Caco-2 (cell line): ENCODE results near the gene PCDHA6. TPM values are rescaled to one million over a fixed set of nuclear protein-coding genes. Genes with fewer than 3 reads are reported as not detected.
"Not testable (repeated sequence)": the region's sequence is repeated elsewhere in the genome, so short reads cannot be mapped to it uniquely, and the experiment has no call there.

Experiments used
- BruUV-seq: library from RNA; stranded (reverse); fragments of 400-500 nt; replicated peaks from 2 replicates; lab custom pipeline; 2021; lab: Mats Ljungman, UMichigan
- CTCF ChIA-PET: fragments of 300-600 bp; sonication (Branson Sonifier 250); formaldehyde crosslinking; loops from one replicate; lab custom pipeline; 2022; ENCODE audit warnings: antibody characterized with exemption; lab: Charles Lee
- POLR2A ChIA-PET: fragments of 300-600 bp; sonication (Branson Sonifier 250); formaldehyde crosslinking; loops from one replicate; lab custom pipeline; 2022; ENCODE audit warnings: antibody characterized with exemption; lab: Charles Lee
- DNase-seq, 2 experiments: peaks; one replicate each; pipeline versions ENCODE4 v3.0.0 to v3.0.0-alpha.2; 2020 to 2022
- H3K27me3 ChIP-seq: replicated peaks from 2 replicates; pipeline ENCODE4 v1.6.0; 2011; ENCODE audit warnings: low read length; ENCODE audit not compliant: control insufficient read depth, insufficient read depth
- H3K36me3 ChIP-seq: 2 replicates; pipeline ENCODE4 v1.5.1; 2011; ENCODE audit warnings: low read length; ENCODE audit not compliant: control insufficient read depth, insufficient read depth
- H3K4me1 ChIP-seq: fragments of 250-450 bp; sonication (Bioruptor Pico); 2 replicates; pipeline ENCODE4 v1.5.1; 2020; ENCODE audit warnings: mild to moderate bottlenecking
- H3K4me3 ChIP-seq: 2 replicates; pipeline ENCODE4 v1.5.1; 2011; ENCODE audit warnings: low read depth, mild to moderate bottlenecking, control low read depth, low read length
- H3K9me3 ChIP-seq: fragments of 250-450 bp; sonication (Bioruptor Pico); 2 replicates; pipeline ENCODE4 v1.5.1; 2020; ENCODE audit warnings: mild to moderate bottlenecking, moderate library complexity
- H3K27ac Mint-ChIP-seq: one replicate; pipeline ENCODE4 v1.8.0; 2022; ENCODE audit warnings: mixed read lengths; ENCODE audit not compliant: unreplicated experiment
- H3K27me3 Mint-ChIP-seq: one replicate; pipeline ENCODE4 v1.8.0; 2022; ENCODE audit warnings: mixed read lengths; ENCODE audit not compliant: insufficient read depth, unreplicated experiment
- H3K36me3 Mint-ChIP-seq: one replicate; pipeline ENCODE4 v1.8.0; 2022; ENCODE audit warnings: mild to moderate bottlenecking, mixed read lengths; ENCODE audit not compliant: insufficient read depth, unreplicated experiment
- H3K4me1 Mint-ChIP-seq: one replicate; pipeline ENCODE4 v1.8.0; 2022; ENCODE audit warnings: low read depth, mixed read lengths; ENCODE audit not compliant: unreplicated experiment
- H3K4me3 Mint-ChIP-seq: one replicate; pipeline ENCODE4 v1.8.0; 2022; ENCODE audit warnings: mild to moderate bottlenecking, moderate library complexity, mixed read lengths; ENCODE audit not compliant: unreplicated experiment
- H3K9me3 Mint-ChIP-seq: one replicate; pipeline ENCODE4 v1.8.0; 2022; ENCODE audit warnings: mixed read lengths; ENCODE audit not compliant: unreplicated experiment
- intact Hi-C: fragments of 100-400 bp; cut with micrococcal nuclease; formaldehyde crosslinking; loops from one replicate; pipeline ENCODE4 v1.10.0; 2022; ENCODE audit not compliant: unreplicated experiment
- total RNA-seq: library from RNA; stranded (reverse); gene quantifications from 2 replicates; pipeline ENCODE4 v1.2.3, GENCODE V29; 2022
- TF ChIP-seq, protein P1 (sequence below), 2 experiments: fragments of 200-600 bp in 1 of 2; IDR thresholded peaks; 1 replicate in 1 of 2; 2 replicates in 1 of 2; pipeline versions ENCODE4 v1.5.1 to v1.8.0; 2011 to 2022; ENCODE audit warnings: antibody characterized with exemption in 1 of 2, control low read depth in 1 of 2, inconsistent platforms in 1 of 2, low read depth in 1 of 2, low read length in 1 of 2, mild to moderate bottlenecking in 1 of 2, moderate library complexity in 1 of 2; ENCODE audit not compliant: insufficient read depth in 1 of 2, severe bottlenecking in 1 of 2, unreplicated experiment in 1 of 2

Gene PCDHA6
- total RNA-seq, 1 experiment from 2014 or later, result not detected

DNA sequence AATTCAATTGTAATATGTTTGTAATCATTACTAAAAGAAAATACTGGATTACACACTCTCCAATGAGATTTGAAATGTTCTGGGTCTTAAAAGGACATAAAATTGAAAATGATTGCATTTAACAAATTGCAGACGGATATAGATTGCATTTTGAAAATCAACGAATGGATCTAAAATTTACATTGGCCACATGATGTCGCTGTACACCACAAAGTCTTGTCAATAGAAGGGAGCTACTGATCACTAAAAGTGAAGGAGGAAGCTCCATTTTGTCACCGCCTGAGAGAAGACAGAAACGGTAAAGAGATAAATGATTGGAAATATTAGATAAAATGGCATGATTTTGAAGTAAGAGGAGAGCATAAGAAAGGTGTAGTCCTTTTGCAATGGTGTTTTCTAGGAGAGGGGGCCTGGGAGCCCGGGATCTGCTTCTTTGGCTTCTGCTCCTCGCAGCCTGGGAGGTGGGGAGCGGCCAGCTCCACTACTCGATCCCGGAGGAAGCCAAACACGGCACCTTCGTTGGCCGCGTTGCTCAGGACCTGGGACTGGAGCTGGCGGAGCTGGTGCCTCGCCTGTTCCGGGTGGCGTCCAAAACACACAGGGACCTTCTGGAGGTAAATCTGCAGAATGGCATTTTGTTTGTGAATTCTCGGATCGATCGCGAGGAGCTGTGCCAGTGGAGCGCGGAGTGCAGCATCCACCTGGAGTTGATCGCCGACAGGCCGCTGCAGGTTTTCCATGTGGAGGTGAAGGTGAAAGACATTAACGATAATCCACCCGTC is 41.7 kb upstream of the PCDHA6 start, which contains the start of gene PCDHA1:
Gene PCDHA1 (plus strand): TSS at position 236 of the 782 bp plus-strand sequence.
- ChIA-PET POLR2A (no interaction called here), CTCF (interaction anchor here (0.7 kb wide), 1 partner anchor 255 kb away, joined by 3 read pairs; no protein-coding TSS in a partner anchor)
- TF ChIP-seq, protein P1, sequence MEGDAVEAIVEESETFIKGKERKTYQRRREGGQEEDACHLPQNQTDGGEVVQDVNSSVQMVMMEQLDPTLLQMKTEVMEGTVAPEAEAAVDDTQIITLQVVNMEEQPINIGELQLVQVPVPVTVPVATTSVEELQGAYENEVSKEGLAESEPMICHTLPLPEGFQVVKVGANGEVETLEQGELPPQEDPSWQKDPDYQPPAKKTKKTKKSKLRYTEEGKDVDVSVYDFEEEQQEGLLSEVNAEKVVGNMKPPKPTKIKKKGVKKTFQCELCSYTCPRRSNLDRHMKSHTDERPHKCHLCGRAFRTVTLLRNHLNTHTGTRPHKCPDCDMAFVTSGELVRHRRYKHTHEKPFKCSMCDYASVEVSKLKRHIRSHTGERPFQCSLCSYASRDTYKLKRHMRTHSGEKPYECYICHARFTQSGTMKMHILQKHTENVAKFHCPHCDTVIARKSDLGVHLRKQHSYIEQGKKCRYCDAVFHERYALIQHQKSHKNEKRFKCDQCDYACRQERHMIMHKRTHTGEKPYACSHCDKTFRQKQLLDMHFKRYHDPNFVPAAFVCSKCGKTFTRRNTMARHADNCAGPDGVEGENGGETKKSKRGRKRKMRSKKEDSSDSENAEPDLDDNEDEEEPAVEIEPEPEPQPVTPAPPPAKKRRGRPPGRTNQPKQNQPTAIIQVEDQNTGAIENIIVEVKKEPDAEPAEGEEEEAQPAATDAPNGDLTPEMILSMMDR (IDR thresholded peaks at IDR 0.05; ENCODE audit: insufficient read depth in 1 of 2, low read depth in 1 of 2, low read length in 1 of 2, severe bottlenecking in 1 of 2, unreplicated experiment in 1 of 2), result no peak
- H3K9me3 Mint-ChIP-seq, result peaks cover 27% of the 10 kb centered on the region
- H3K4me1 ChIP-seq, result no peaks in the 10 kb centered on the region
- no peak within 1 kb of the TSS for H3K27ac Mint-ChIP-seq
- H3K36me3 Mint-ChIP-seq, result no peaks in the 10 kb centered on the region
- no peak within 1 kb of the TSS for H3K4me3 ChIP-seq
- no peaks in the 10 kb centered on the region for H3K36me3 ChIP-seq
- H3K4me1 Mint-ChIP-seq, result no peaks in the 10 kb centered on the region
- peaks cover 26% of the 10 kb centered on the region for H3K9me3 ChIP-seq
- no TSS peak for BruUV-seq
- intact Hi-C loops, result no loop called here
- no peaks in the 10 kb centered on the region for H3K27me3 Mint-ChIP-seq
- no peaks in the 10 kb centered on the region for H3K27me3 ChIP-seq
- H3K4me3 Mint-ChIP-seq, result no peak within 1 kb of the TSS
- no peak for DNase-seq

GRCh38 chr5:140787422-140787821 is 40.3 kb upstream of the PCDHA6 start:
- CTCF ChIA-PET, H3K4me1 ChIP-seq, DNase-seq, H3K4me3 Mint-ChIP-seq, H3K36me3 ChIP-seq, H3K27me3 Mint-ChIP-seq, POLR2A ChIA-PET, H3K4me3 ChIP-seq, H3K36me3 Mint-ChIP-seq, H3K4me1 Mint-ChIP-seq, H3K27me3 ChIP-seq, intact Hi-C loops, H3K27ac Mint-ChIP-seq, BruUV-seq: not testable (repeated sequence)
- H3K9me3 Mint-ChIP-seq, result peaks cover 22% of the 10 kb centered on the region
- peaks cover 17% of the 10 kb centered on the region; the same call in 1 of the 2 replicates for H3K9me3 ChIP-seq

- H3K4me1 Mint-ChIP-seq, H3K27ac Mint-ChIP-seq, H3K27me3 ChIP-seq, H3K36me3 ChIP-seq, CTCF ChIA-PET, H3K27me3 Mint-ChIP-seq, DNase-seq, H3K4me1 ChIP-seq, POLR2A ChIA-PET, H3K36me3 Mint-ChIP-seq, BruUV-seq, intact Hi-C loops, H3K4me3 ChIP-seq, H3K4me3 Mint-ChIP-seq: not testable (repeated sequence)
- peaks cover 16% of the 10 kb centered on the region; the same call in 1 of the 2 replicates for H3K9me3 ChIP-seq
- H3K9me3 Mint-ChIP-seq, result peaks cover 25% of the 10 kb centered on the region
Measured at GRCh38 chr5:140787849-140788504, 39.8 kb upstream of the PCDHA6 start.

GRCh38 chr5:140791089-140791488 is 36.7 kb upstream of the PCDHA6 start:
- H3K9me3 Mint-ChIP-seq, result peaks cover 16% of the 10 kb centered on the region
- no TSS peak for BruUV-seq

More at GRCh38 chr5:140791089-140791488, 36.7 kb upstream of the PCDHA6 start:
- no peak for DNase-seq
- TF ChIP-seq, protein P1 (IDR thresholded peaks at IDR 0.05; ENCODE audit: insufficient read depth in 1 of 2, low read depth in 1 of 2, low read length in 1 of 2, severe bottlenecking in 1 of 2, unreplicated experiment in 1 of 2), result no peak
- H3K4me1 ChIP-seq, result no peaks in the 10 kb centered on the region
- H3K36me3 Mint-ChIP-seq, result no peaks in the 10 kb centered on the region
- no peak overlapping the region for H3K4me3 Mint-ChIP-seq
- H3K36me3 ChIP-seq, result no peaks in the 10 kb centered on the region
- no peaks in the 10 kb centered on the region for H3K27me3 ChIP-seq
- POLR2A ChIA-PET, result no interaction called here
- peaks cover 11% of the 10 kb centered on the region; the same call in 1 of the 2 replicates for H3K9me3 ChIP-seq
- no peaks in the 10 kb centered on the region for H3K4me1 Mint-ChIP-seq
- intact Hi-C loops, result no loop called here
- no peak overlapping the region for H3K27ac Mint-ChIP-seq
- CTCF ChIA-PET, result no interaction called here
- H3K27me3 Mint-ChIP-seq, result no peaks in the 10 kb centered on the region
- H3K4me3 ChIP-seq, result no peak overlapping the region
